K562 (cell line): ENCODE results near the gene NKAIN4. TPM values are rescaled to one million over a fixed set of nuclear protein-coding genes. Genes with fewer than 3 reads are reported as not detected.

Experiments
- GTF2A2 ChIP-seq: IDR thresholded peaks from 2 replicates; pipeline ENCODE4 v1.6.1; 2016; ENCODE audit warnings: mild to moderate bottlenecking, missing genetic modification characterization, missing compliant biosample characterization
- HNRNPLL ChIP-seq: fragments of 200-400 bp; formaldehyde crosslinking; IDR thresholded peaks from 2 replicates; pipeline ENCODE4 v1.6.1; 2017; ENCODE audit warnings: low read length, low read depth, mild to moderate bottlenecking; ENCODE audit not compliant: poor library complexity, severe bottlenecking
- ILK ChIP-seq: fragments of 450-650 bp; IDR thresholded peaks from 2 replicates; pipeline ENCODE4 v1.6.1; 2016; ENCODE audit warnings: missing genetic modification characterization, low read depth, mild to moderate bottlenecking, missing compliant biosample characterization, moderate library complexity, borderline replicate concordance
- KAT2B ChIP-seq: IDR thresholded peaks from one replicate; pipeline ENCODE4 v1.6.1; 2012; ENCODE audit warnings: low read depth, mild to moderate bottlenecking, control low read depth, inconsistent platforms, low read length, moderate library complexity
- MAX ChIP-seq: sonication (generic); formaldehyde crosslinking; IDR thresholded peaks from 2 replicates; pipeline ENCODE4 v1.9.0; 2022; ENCODE audit warnings: mild to moderate bottlenecking, missing genetic modification reagents
- MAZ ChIP-seq, 2 experiments: fragments of 450-650 bp in 1 of 2; sonication (generic) in 1 of 2; formaldehyde crosslinking; IDR thresholded peaks in 1 of 2; conservative IDR thresholded peaks in 1 of 2; 2 replicates each; pipeline versions ENCODE4 v1.4.0 to v1.5.0; 2020; ENCODE audit warnings: mild to moderate bottlenecking in 1 of 2, missing genetic modification reagents in 1 of 2
- POLR2H ChIP-seq: IDR thresholded peaks from 2 replicates; pipeline ENCODE4 v1.6.1; 2016; ENCODE audit warnings: missing genetic modification characterization, low read depth, mild to moderate bottlenecking, control low read depth, missing compliant biosample characterization, moderate library complexity
- PREB ChIP-seq: sonication (generic); formaldehyde crosslinking; IDR thresholded peaks from 2 replicates; pipeline ENCODE4 v1.8.1; 2023; ENCODE audit warnings: mild to moderate bottlenecking, missing genetic modification reagents
- RBFOX2 ChIP-seq: fragments of 200-400 bp; formaldehyde crosslinking; IDR thresholded peaks from 2 replicates; pipeline ENCODE4 v1.6.1; 2017; ENCODE audit warnings: low read depth, mild to moderate bottlenecking, low read length, moderate library complexity
- TGIF2 ChIP-seq: sonication (generic); formaldehyde crosslinking; IDR thresholded peaks from 2 replicates; pipeline ENCODE4 v1.8.1; 2022; ENCODE audit warnings: mild to moderate bottlenecking, missing genetic modification reagents, moderate library complexity
- ZNF311 ChIP-seq: fragments of 250-450 bp; sonication (Bioruptor Pico); IDR thresholded peaks from 2 replicates; pipeline ENCODE4 v1.4.0; 2020; ENCODE audit warnings: mild to moderate bottlenecking, moderate library complexity
- ZNF57 ChIP-seq: fragments of 450-650 bp; formaldehyde crosslinking; IDR thresholded peaks from 2 replicates; pipeline ENCODE4 v1.4.0; 2020; ENCODE audit warnings: mild to moderate bottlenecking, moderate library complexity
- ZNF778 ChIP-seq: fragments of 450-650 bp; formaldehyde crosslinking; IDR thresholded peaks from 2 replicates; pipeline ENCODE4 v1.4.0; 2020; ENCODE audit warnings: mild to moderate bottlenecking, moderate library complexity
- ZNF830 ChIP-seq: fragments of 250-450 bp; sonication (Bioruptor Pico); IDR thresholded peaks from 2 replicates; pipeline ENCODE4 v1.5.0; 2021; ENCODE audit warnings: mild to moderate bottlenecking
- polyA plus RNA-seq, 8 experiments: library from polyadenylated mRNA; depleted of rRNA in 4 of 8; stranded (reverse) in 5 of 8; unstranded in 3 of 8; fragments of >200 nt; fragmentation: Nextera tagmentation in 2 of 8; fragmentation: Illumina TruSeq in 1 of 8; extraction: Ambion mirVana in 2 of 8; extraction: Trizol in 1 of 8; gene quantifications; 2 replicates each; pipeline versions ENCODE4 v1.2.1 to v1.2.3, GENCODE V29; 2011 to 2014; ENCODE audit warnings: inconsistent platforms in 1 of 8, missing spikeins in 1 of 8
- total RNA-seq, 7 experiments: library from RNA; depleted of rRNA in 6 of 7; stranded (reverse); fragments of >200 nt in 6 of 7; fragmentation: Illumina TruSeq in 2 of 7; extraction: Trizol in 2 of 7; gene quantifications; 2 replicates each; pipeline versions ENCODE4 v1.2.1 to v1.2.3, GENCODE V29; 2011 to 2021; ENCODE audit warnings: low replicate concordance in 1 of 7
- TF ChIP-seq, protein P1 (sequence below), 2 experiments: fragments of 450-650 bp in 1 of 2; sonication (generic) in 1 of 2; formaldehyde crosslinking in 1 of 2; IDR thresholded peaks; 2 replicates each; pipeline versions ENCODE4 v1.7.1 to v1.9.0; 2016 to 2022; ENCODE audit warnings: inconsistent platforms in 1 of 2, mild to moderate bottlenecking in 1 of 2, missing genetic modification reagents in 1 of 2

Gene NKAIN4
- total and polyA plus RNA-seq, 9 of the 15 experiments (the other 6 are each of a cell fraction or from before 2014, with no cell fraction given) = not detected

- TF ChIP-seq, protein P1, sequence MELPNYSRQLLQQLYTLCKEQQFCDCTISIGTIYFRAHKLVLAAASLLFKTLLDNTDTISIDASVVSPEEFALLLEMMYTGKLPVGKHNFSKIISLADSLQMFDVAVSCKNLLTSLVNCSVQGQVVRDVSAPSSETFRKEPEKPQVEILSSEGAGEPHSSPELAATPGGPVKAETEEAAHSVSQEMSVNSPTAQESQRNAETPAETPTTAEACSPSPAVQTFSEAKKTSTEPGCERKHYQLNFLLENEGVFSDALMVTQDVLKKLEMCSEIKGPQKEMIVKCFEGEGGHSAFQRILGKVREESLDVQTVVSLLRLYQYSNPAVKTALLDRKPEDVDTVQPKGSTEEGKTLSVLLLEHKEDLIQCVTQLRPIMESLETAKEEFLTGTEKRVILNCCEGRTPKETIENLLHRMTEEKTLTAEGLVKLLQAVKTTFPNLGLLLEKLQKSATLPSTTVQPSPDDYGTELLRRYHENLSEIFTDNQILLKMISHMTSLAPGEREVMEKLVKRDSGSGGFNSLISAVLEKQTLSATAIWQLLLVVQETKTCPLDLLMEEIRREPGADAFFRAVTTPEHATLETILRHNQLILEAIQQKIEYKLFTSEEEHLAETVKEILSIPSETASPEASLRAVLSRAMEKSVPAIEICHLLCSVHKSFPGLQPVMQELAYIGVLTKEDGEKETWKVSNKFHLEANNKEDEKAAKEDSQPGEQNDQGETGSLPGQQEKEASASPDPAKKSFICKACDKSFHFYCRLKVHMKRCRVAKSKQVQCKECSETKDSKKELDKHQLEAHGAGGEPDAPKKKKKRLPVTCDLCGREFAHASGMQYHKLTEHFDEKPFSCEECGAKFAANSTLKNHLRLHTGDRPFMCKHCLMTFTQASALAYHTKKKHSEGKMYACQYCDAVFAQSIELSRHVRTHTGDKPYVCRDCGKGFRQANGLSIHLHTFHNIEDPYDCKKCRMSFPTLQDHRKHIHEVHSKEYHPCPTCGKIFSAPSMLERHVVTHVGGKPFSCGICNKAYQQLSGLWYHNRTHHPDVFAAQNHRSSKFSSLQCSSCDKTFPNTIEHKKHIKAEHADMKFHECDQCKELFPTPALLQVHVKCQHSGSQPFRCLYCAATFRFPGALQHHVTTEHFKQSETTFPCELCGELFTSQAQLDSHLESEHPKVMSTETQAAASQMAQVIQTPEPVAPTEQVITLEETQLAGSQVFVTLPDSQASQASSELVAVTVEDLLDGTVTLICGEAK (IDR thresholded peaks at IDR 0.05) = peak; percentile 93
- TF ChIP-seq, protein P1 (CRISPR knock-in tag; IDR thresholded peaks at IDR 0.05) = no peak
- no peak for TF ChIP-seq HNRNPLL
- TF ChIP-seq ZNF57 (CRISPR knock-in tag) = no peak
- no peak for TF ChIP-seq TGIF2 (CRISPR knock-in tag)
- TF ChIP-seq PREB (CRISPR knock-in tag) = no peak
- no peak for TF ChIP-seq ZNF830 (CRISPR knock-in tag)
- TF ChIP-seq MAZ (CRISPR knock-in tag; conservative IDR thresholded peaks at IDR 0.05 in 1 of 2, IDR thresholded peaks at IDR 0.05 in 1 of 2) = peak; percentile 54 to 73
- TF ChIP-seq ZNF778 = no peak
- no peak for TF ChIP-seq ILK (tag)
- no peak for TF ChIP-seq KAT2B
- no peak for TF ChIP-seq MAX
- no peak for TF ChIP-seq POLR2H (tag)
- no peak for TF ChIP-seq GTF2A2 (tag)
- peak; percentile 88 for TF ChIP-seq RBFOX2
- no peak for TF ChIP-seq ZNF311 (CRISPR knock-in tag)
These were observed 18.1 kb upstream of the NKAIN4 start, which contains the start of gene ARFGAP1 (continued) for GRCh38 chr20:63272105-63273058.
